Duodenal mucosa (tissue), 2 donors: ENCODE measurements around the gene CHMP6.

Experiments used
- H3K27ac ChIP-seq: one replicate; pipeline ENCODE4 v1.7.0; 2013; ENCODE audit warnings: low read depth, low read length
- H3K27me3 ChIP-seq, 2 donors: one replicate each; pipeline ENCODE4 v1.7.0; 2013; ENCODE audit warnings: low read length in 2 of 2, control low read depth in 1 of 2; ENCODE audit not compliant: insufficient read depth in 2 of 2, control insufficient read depth in 1 of 2
- H3K36me3 ChIP-seq, 2 donors: one replicate each; pipeline ENCODE4 v1.7.0; 2013; ENCODE audit warnings: low read length in 2 of 2, control low read depth in 1 of 2; ENCODE audit not compliant: insufficient read depth in 2 of 2, control insufficient read depth in 1 of 2
- H3K4me1 ChIP-seq, 2 donors: one replicate each; pipeline ENCODE4 v1.7.0; 2013; ENCODE audit warnings: low read length in 2 of 2, control low read depth in 1 of 2; ENCODE audit not compliant: insufficient read depth in 2 of 2, control insufficient read depth in 1 of 2
- H3K4me3 ChIP-seq, 2 donors: one replicate each; pipeline ENCODE4 v1.7.0; 2013; ENCODE audit warnings: low read length in 2 of 2, low read depth in 1 of 2
- H3K9ac ChIP-seq, 2 donors: one replicate each; pipeline ENCODE4 v1.7.0; 2013; ENCODE audit warnings: low read length in 2 of 2, low read depth in 1 of 2
- H3K9me3 ChIP-seq, 2 donors: one replicate each; pipeline ENCODE4 v1.7.0; 2013; ENCODE audit warnings: low read length in 2 of 2, control low read depth in 1 of 2; ENCODE audit not compliant: control insufficient read depth in 1 of 2

Gene CHMP6

DNA sequence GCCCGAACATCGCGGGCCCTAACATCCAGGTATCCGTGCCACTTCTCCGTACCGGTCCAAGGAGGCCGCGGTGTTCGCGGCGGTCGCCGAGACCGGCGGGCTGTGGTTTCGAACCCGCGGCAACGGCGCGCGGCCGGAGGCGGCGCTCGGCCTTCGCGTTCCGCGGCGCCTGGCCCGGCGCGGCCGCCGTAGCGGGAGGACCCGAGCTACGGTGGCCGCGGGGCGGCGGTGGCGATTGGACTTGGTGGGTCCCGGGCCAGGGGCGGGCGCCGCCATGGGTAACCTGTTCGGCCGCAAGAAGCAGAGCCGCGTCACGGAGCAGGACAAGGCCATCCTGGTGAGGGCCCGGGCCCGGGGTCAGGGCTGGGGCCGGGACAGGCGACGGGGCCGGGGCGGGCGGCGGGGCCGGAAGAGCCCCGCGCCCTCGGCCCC is at the start of gene CHMP6:
TSS of gene CHMP6 (plus strand) at position 197 of the 432 bp plus-strand sequence. CDS start at position 275, 78 bp downstream.
- Histone ChIP-seq H3K27me3 (peaks cover 4 to 11% of the 10 kb centered on the region in 2 donors), H3K9ac (peak within 1 kb of the TSS; percentile 63 to 64), H3K9me3 (no peaks in the 10 kb centered on the region), H3K27ac (no peak within 1 kb of the TSS), H3K4me1 (peaks cover 27 to 28% of the 10 kb centered on the region in 2 donors), H3K4me3 (peak within 1 kb of the TSS; percentile 76 to 86), H3K36me3 (peaks cover 13 to 21% of the 10 kb centered on the region in 2 donors)

DNA sequence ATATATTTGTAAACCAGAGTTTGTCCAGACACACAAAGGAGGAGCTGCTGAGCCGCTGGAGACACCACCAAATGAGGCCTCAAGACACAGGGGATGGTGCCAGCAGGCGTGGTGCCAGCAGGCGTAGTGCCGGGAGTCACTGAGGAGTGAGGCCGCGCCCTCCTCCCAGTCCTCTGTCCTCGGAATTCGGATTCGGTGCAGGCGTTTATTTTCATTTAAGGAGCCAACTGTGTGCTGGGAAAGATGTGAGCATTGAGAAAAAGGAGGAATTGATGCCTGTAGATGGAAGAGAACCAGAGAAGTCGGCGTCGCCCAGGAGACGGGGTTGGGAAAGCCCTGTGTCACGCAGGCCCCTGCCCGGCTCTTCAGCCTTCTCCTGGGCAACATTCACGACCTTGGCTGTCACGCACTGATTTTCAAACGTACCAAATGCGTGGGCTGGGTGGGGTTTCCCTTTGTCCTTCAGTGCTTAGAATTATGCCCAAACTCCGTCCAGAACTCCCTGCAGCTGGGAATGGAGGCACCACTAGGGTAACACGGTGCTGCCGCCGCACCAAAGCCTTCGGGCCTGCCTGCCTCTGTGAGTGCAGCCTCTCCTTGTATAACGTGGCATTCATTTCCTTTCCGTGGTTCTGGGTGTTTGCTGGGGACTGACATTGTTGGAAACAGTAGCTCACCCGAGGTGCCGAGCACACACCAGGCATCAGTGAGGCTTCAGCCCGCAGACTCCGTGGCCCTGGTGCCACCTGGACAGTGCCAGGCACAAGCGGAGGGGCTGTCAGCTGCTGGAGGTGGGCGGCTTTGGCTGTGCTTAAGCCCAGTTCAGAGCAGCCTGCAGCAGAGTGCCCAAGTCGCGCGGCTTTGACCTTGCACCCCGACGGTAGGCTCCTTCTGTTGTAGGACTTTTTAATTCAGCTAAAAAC is 49.0 kb upstream of the CHMP6 start:
- peaks cover 6 to 24% of the 10 kb centered on the region in 2 donors for H3K36me3 ChIP-seq
- H3K27me3 ChIP-seq: no peaks in the 10 kb centered on the region
- no peak overlapping the region for H3K4me3 ChIP-seq
- H3K9ac ChIP-seq: no peak overlapping the region
- no peaks in the 10 kb centered on the region for H3K9me3 ChIP-seq
- peaks cover 0 to 12% of the 10 kb centered on the region in 2 donors for H3K4me1 ChIP-seq
- no peak overlapping the region for H3K27ac ChIP-seq

DNA sequence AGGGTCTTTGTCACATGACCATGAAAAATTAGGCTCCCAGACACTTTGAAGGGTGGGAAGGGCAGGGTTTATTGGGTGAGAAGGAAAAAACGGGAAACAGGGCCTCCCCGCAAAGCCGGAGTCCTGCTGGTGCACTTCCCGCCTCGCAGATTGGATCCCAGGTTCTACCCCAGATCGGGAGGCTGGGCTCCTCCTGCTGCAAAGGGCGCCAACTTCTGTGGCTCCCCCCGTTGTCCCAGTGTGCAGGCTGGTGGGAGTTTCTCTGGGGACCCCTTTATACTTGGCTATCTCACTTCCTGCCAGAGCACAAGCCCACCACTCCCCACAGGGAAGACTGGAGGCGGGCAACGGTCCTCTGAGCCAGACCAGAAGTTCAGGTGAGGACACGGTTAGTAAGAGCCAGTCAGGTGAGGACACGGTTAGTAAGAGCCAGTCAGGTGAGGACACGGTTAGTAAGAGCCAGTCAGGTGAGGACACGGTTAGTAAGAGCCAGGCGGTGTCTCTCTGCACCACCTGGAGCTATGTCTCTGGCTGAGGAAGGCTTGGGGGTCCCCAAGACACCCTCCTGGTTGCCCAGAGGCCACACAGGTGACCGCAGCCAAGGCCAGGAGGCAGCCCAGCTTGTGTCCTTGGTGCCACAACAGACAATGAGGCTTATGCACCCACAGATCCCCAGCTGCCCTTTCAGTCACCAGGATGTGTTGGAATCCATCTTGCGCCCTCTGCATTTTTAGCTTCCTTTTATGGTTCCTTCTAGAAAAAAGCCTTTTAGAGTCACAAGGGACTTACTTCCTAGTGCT is 48.1 kb upstream of the CHMP6 start:
- H3K36me3 ChIP-seq: peaks cover 6 to 30% of the 10 kb centered on the region in 2 donors
- peaks cover 0 to 11% of the 10 kb centered on the region in 2 donors for H3K4me1 ChIP-seq
- H3K27me3 ChIP-seq: no peaks in the 10 kb centered on the region
- H3K4me3 ChIP-seq: no peak overlapping the region
- H3K27ac ChIP-seq: no peak overlapping the region
- H3K9me3 ChIP-seq: no peaks in the 10 kb centered on the region
- no peak overlapping the region for H3K9ac ChIP-seq

DNA sequence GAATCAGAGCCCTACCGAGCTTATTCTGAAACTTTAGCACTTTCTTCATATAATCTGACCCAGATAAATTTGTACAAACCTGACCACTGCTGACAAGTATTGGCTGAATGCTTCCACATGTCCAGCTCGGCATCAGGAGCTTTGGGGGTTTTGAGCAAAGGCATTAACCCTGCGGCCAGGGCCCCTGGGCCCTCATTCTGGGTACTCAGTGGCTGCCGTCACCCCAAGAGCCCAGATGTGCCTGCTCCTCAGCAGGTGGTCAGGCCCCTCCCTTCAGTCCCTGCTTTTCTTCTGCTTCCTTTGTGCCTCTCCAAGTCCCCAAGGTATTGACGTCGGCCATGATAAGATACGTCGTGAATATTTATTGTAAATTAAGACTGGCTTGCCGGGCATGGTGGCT is 47.3 kb upstream of the CHMP6 start:
- no peak overlapping the region for H3K9ac ChIP-seq
- no peak overlapping the region for H3K4me3 ChIP-seq
- H3K27ac ChIP-seq: no peak overlapping the region
- H3K9me3 ChIP-seq: no peaks in the 10 kb centered on the region
- H3K27me3 ChIP-seq: no peaks in the 10 kb centered on the region
- H3K4me1 ChIP-seq: peaks cover 0 to 8% of the 10 kb centered on the region in 2 donors
- H3K36me3 ChIP-seq: peaks cover 4 to 27% of the 10 kb centered on the region in 2 donors

DNA sequence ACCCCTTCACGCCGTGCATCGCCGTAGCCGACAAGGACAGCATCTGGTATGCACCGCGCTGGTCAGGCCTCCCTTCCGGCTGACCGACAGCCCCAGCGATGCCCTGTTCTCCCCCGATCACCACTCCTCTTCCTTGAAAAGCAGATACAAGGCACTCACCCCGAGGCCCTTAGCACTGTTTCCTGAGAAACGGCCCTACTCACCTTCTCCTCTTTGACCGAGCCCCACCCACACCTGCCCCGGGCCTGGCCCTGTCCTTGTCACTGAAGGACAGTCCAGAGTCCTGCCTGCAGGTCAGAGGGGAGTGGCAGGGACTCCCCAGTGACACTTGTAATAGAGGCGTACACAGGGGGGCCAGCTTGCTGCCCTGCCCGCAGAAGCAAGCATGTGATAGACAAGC is 45.9 kb upstream of the CHMP6 start:
- Histone ChIP-seq H3K9me3 (no peaks in the 10 kb centered on the region), H3K4me1 (peaks cover 0 to 7% of the 10 kb centered on the region in 2 donors), H3K27ac (no peak overlapping the region), H3K9ac (no peak overlapping the region), H3K4me3 (no peak overlapping the region), H3K36me3 (peaks cover 3 to 32% of the 10 kb centered on the region in 2 donors), H3K27me3 (no peaks in the 10 kb centered on the region)

DNA sequence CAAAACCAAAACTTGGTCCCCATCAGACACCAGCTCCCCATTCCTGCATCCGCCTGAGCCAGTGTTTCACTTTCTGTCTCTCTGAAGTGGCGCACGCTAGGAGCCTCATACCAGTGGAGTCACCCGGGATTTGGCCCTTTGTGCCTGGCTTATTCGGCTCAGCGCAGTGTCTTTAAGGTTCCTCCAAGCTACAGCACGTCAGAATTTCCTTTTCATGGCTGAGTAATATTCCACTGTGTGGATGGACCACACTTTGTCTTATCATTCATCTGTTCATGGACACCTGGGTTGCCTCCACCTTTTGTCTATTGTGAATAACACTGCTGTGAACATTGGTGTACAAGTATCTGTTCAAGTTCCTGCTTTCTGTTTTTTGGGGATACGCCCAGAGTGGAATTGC is 45.2 kb upstream of the CHMP6 start:
- Histone ChIP-seq H3K36me3 (peaks cover 3 to 32% of the 10 kb centered on the region in 2 donors), H3K27me3 (no peaks in the 10 kb centered on the region), H3K27ac (no peak overlapping the region), H3K9me3 (no peaks in the 10 kb centered on the region), H3K4me1 (peaks cover 0 to 7% of the 10 kb centered on the region in 2 donors), H3K9ac (no peak overlapping the region), H3K4me3 (no peak overlapping the region)

DNA sequence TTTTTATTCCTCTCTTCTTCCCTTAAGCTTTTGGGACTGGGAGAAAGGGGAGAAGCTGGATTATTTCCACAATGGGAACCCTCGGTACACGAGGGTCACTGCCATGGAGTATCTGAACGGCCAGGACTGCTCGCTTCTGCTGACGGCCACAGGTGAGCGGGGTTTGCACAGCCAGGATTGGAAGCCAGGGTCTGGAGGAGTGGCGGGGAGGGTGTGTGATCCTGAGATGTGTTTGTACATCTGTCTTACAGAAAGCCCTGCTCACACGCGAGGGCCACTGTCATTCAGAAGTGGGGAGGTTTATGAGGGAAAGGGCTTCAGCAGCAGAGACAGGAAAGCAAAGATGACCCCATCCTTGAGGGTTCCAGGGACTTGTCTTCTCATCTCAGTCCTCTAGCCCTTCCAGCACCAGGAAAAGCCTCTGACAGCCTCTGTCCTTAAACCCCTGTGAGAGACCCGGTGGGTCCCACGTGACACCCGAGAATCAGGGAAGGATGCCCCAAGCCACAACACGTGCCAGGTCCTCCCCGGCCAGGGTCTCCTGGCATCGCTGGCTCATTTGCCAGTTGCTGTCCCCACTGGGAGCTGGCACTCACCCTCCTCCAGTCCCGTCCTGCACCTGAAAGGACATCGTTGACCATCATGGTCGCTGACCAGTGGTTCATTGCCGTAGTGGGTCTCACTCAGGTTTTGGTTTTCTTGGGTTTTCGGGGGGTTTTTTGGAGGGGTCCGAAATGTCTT is 44.3 kb upstream of the CHMP6 start:
- Histone ChIP-seq H3K4me1 (peaks cover 0 to 7% of the 10 kb centered on the region in 2 donors), H3K9me3 (no peaks in the 10 kb centered on the region), H3K9ac (no peak overlapping the region), H3K27ac (no peak overlapping the region), H3K36me3 (peaks cover 8 to 32% of the 10 kb centered on the region in 2 donors), H3K4me3 (no peak overlapping the region), H3K27me3 (no peaks in the 10 kb centered on the region)

DNA sequence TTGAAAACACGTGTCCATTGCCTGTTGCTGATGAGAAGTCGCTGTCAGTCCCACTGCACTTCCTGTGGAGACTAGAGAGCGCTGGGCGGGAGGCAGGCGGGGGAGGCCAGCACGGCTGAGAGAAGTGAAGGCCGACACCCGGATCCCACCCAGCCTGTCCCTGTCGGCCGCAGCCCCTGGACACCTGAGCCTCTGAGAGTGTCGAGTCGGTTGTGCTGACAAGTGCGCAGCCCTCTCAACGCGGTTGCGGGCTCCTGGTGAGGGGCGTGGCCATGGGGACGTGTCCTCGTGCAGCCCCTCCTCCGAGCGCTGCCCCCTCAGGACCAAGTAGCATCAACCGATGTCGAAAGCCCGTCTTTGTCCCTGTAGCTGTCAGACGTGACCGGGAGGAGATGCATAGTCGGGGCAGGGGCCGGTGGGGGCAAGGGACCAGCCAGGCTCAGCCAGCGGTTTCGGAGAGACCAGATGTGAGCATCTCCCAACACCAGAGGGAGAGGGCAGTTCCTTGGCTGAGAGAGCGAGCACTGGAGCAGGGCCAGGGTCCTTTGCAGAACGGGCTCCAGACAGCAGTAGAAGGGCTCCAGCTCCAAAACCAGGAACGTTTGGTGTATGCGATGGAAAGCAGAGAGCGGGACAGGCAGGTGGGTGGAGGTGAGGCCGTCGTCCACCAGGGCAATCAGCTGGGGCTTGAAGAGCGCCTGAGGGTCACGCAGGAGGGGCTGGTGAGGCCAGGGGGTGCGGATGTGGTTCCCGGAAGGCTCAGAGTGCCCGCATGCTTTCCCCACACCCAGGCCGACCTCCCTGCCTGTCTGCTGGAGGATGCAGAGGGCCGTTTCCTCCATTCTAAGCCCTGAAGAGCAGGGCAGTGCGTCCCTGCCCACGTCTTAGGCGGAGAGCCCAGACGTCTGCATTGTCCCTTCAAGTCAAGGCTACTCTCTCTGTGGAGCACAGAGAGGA is 43.3 kb upstream of the CHMP6 start:
- no peaks in the 10 kb centered on the region for H3K4me1 ChIP-seq

DNA sequence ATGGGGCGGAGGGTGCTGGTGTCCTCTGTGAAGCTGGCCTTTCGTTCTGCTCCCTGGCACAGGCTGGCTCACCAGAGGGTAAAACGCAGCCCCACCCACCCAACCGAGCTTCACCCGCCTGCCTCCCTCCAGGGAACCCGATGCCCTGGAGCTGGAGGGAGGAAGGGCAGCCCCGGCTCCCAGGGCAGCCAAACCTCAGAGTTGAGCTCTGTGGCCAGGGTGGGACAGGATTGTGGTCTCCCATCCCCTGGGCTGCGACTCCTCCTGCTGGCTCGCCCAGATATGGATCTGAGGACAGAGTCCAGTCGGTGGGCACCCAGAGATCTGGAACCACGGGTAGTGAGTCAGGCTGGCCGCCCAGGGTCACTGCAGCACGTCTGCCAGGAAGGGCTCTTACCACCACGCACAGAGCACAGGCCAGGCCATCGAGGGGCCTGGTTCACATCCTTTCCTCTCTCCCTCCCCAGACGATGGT is 42.6 kb upstream of the CHMP6 start:
- Histone ChIP-seq H3K4me1 (no peaks in the 10 kb centered on the region), H3K27me3 (no peaks in the 10 kb centered on the region), H3K9ac (no peak overlapping the region), H3K9me3 (no peaks in the 10 kb centered on the region), H3K4me3 (no peak overlapping the region), H3K36me3 (peaks cover 8 to 28% of the 10 kb centered on the region in 2 donors), H3K27ac (no peak overlapping the region)

More for the DNA sequence above, 43.3 kb upstream of the CHMP6 start:
- Histone ChIP-seq H3K36me3 (peaks cover 8 to 28% of the 10 kb centered on the region in 2 donors), H3K4me3 (no peak overlapping the region), H3K9me3 (no peaks in the 10 kb centered on the region), H3K27ac (no peak overlapping the region), H3K27me3 (no peaks in the 10 kb centered on the region), H3K9ac (no peak overlapping the region)
